Stimulated activated CD8-positive, alpha-beta memory T cell treated with anti-CD3 and anti-CD28 coated beads, Interleukin-12 subunit alpha, Interleukin-12 subunit beta, amount 100 ng/mL, for 24 hours (primary cell): ENCODE results near the gene CYGB.

Experiments
- DNase-seq: peaks from one replicate; pipeline ENCODE4 v3.0.0-alpha.2; 2020; ENCODE audit errors: extremely low read depth

CYGB gene

GRCh38 chr17:76537578-76538280 lies at the start of gene CYGB:
Gene CYGB, minus strand, starts transcription at chr17:76537709. Its CDS starts 167 bp downstream, at chr17:76537542.
- DNase-seq = no peak

GRCh38 chr17:76586741-76587487 lies 49.4 kb upstream of the CYGB start:
- DNase-seq = no peak

GRCh38 chr17:76585649-76586593 lies 48.4 kb upstream of the CYGB start, which contains the start of gene ST6GALNAC2:
Gene ST6GALNAC2, minus strand, starts transcription at chr17:76585860. Its CDS starts 52 bp downstream, at chr17:76585808.
- DNase-seq = no peak

GRCh38 chr17:76585033-76585648 lies 47.6 kb upstream of the CYGB start:
- DNase-seq = no peak

- DNase-seq = no peak
Measured at GRCh38 chr17:76584427-76585032, 47.0 kb upstream of the CYGB start.

- DNase-seq = no peak
Measured at GRCh38 chr17:76582660-76583059, 45.2 kb upstream of the CYGB start.

- no peak for DNase-seq
Measured at GRCh38 chr17:76581515-76581914, 44.0 kb upstream of the CYGB start.

- DNase-seq = no peak
Measured at GRCh38 chr17:76579281-76579680, 41.8 kb upstream of the CYGB start.

GRCh38 chr17:76578376-76578775 lies 40.9 kb upstream of the CYGB start:
- DNase-seq = no peak

GRCh38 chr17:76577876-76578275 lies 40.4 kb upstream of the CYGB start:
- DNase-seq = no peak

- no peak for DNase-seq
Measured at GRCh38 chr17:76576189-76576588, 38.7 kb upstream of the CYGB start.

- DNase-seq = no peak
Measured at GRCh38 chr17:76575570-76575969, 38.1 kb upstream of the CYGB start.

- DNase-seq = no peak
Measured at GRCh38 chr17:76574166-76574565, 36.7 kb upstream of the CYGB start.

- no peak for DNase-seq
Measured at GRCh38 chr17:76573096-76573495, 35.6 kb upstream of the CYGB start.

- no peak for DNase-seq
Measured at GRCh38 chr17:76572201-76572910, 34.8 kb upstream of the CYGB start.

GRCh38 chr17:76570877-76571471 lies 33.5 kb upstream of the CYGB start:
- DNase-seq = no peak

- no peak for DNase-seq
Measured at GRCh38 chr17:76570457-76570856, 32.9 kb upstream of the CYGB start.

- no peak for DNase-seq
Measured at GRCh38 chr17:76569607-76570279, 32.2 kb upstream of the CYGB start.

- DNase-seq = no peak
Measured at GRCh38 chr17:76568811-76569221, 31.3 kb upstream of the CYGB start.
